Measurements from ENCODE around the gene KCNMA1.

GRCh38 chr10:76993213-76993612 lies 644.4 kb downstream of the KCNMA1 start:
- no peak for TF ChIP-seq POLR2A (IDR thresholded peaks at IDR 0.05)
- TF ChIP-seq CTCF (IDR thresholded peaks at IDR 0.05) = no peak
